ENCODE measurements around the gene KCNAB2.

KCNAB2 gene

DNA sequence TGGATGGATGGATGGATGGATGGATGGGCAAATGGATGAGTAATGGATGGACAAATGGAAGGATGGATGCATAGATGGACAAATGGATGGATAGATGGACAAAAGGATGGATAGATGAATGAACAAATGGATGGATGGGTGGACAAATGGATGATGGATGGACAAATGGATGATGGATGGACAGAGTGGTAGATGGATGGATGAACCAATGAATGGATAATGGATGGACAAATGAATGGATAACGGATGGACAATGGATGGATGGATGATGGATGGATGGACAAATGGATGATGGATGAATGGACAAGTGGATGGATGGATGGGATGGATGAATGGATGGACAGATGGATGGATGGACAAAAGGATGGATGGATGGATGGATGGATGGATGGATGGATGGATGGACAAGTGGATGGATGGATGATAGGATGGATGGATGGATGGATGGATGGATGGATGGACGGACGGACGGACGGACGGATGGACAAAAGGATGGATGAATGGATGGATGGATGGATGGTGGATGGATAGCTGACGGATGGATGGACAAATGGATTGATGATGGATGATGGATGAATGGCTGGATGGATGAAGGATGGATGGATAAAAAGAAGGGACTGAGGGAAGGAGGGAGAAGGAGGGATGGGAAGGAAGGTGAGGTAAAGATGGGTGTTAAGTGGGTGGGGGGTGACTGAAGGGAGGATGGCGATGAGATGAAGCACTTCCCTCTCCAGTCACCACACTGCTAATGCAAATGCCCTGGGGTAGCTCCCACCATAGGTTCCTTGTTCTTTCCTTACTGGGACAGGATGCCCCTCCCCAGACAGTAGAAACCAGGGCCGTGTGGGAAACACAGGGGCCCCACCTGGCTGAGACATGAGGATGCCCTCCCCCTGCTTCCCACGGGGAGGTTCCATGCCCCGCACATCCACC, 104.6 kb downstream of the KCNAB2 start:
- DNase-seq (ENCODE audit: low spot score): no peak

Data from hematopoietic multipotent progenitor cell treated with erythropoietin and hydrocortisone succinate and interleukin-3 and kit ligand, for 17 days (in vitro differentiated cells).